ENCODE results near the gene ARHGAP24. TPM values are rescaled to one million over a fixed set of nuclear protein-coding genes. Genes with fewer than 3 reads are reported as not detected.

ARHGAP24 gene
- total and polyA plus RNA-seq, 4 donors, result 10.0 to 79.4 (median 21.6) TPM

DNA sequence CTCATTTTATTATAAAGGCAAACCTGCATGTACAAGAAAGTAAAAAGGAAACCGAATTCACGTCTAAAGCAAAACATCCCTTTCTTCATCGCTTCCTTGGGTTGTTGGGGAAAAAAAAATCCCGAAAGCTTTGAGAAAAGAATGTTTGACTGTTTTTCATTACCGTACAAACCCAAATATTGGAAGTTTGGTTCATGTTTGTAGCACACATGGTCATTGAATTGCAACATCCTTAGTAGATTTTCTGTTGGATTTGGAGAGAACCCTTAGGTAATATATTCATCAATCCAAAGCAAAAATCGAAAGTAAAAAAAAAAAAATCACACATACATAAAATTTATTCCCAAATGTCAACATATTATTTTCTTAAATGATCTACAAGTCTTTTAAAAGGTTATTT lies 464.6 kb downstream of the ARHGAP24 start:
- Histone ChIP-seq H3K9ac (ENCODE audit: insufficient read depth in 1 of 2, low read length in 2 of 2) (no peak overlapping the region), H3K27me3 (ENCODE audit: control insufficient read depth in 3 of 3, insufficient read depth in 3 of 3, low read length in 2 of 3) (no peaks in the 10 kb centered on the region), H3K4me1 (ENCODE audit: control insufficient read depth in 5 of 5, insufficient read depth in 5 of 5, low read length in 5 of 5) (no peaks in the 10 kb centered on the region), H3K4me3 (no peak overlapping the region), H3K36me3 (ENCODE audit: control insufficient read depth in 4 of 4, insufficient read depth in 4 of 4, low read length in 4 of 4) (no peaks in the 10 kb centered on the region), H3K27ac (ENCODE audit: low read depth in 1 of 2, low read length in 1 of 2) (no peak overlapping the region), H3K9me3 (ENCODE audit: control insufficient read depth in 4 of 4, insufficient read depth in 3 of 4, low read length in 3 of 4) (no peaks in the 10 kb centered on the region)
- ATAC-seq (ENCODE audit: insufficient read depth, low FRiP score) (no peak), DNase-seq (no peak)
- TF ChIP-seq, protein P1, sequence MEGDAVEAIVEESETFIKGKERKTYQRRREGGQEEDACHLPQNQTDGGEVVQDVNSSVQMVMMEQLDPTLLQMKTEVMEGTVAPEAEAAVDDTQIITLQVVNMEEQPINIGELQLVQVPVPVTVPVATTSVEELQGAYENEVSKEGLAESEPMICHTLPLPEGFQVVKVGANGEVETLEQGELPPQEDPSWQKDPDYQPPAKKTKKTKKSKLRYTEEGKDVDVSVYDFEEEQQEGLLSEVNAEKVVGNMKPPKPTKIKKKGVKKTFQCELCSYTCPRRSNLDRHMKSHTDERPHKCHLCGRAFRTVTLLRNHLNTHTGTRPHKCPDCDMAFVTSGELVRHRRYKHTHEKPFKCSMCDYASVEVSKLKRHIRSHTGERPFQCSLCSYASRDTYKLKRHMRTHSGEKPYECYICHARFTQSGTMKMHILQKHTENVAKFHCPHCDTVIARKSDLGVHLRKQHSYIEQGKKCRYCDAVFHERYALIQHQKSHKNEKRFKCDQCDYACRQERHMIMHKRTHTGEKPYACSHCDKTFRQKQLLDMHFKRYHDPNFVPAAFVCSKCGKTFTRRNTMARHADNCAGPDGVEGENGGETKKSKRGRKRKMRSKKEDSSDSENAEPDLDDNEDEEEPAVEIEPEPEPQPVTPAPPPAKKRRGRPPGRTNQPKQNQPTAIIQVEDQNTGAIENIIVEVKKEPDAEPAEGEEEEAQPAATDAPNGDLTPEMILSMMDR (IDR thresholded peaks at IDR 0.05; ENCODE audit: control extremely low read depth, extremely low read depth), result no peak
- 82 to 88% methylated on average over 6 of the region's 6 CpGs for WGBS, 2 donors

DNA sequence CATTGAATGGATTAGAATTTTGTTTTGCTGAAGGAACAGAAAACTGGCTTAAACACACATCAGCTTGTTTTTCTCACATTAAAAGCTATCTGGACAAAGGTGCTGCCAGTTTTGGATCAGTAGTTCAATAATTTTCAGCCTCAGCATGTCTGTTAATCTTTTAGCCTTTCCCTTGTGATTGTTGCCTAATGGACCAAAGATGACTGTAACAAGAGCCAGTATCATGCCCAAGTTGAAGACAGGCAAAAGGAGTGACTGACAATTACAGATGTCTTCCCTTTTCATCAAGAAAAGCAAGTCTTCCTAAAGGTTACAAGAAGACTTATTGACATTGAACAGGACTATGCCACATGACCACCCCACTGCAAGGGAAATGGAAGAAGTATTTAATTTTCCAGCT lies 465.2 kb downstream of the ARHGAP24 start:
- TF ChIP-seq, protein P1 (IDR thresholded peaks at IDR 0.05; ENCODE audit: control extremely low read depth, extremely low read depth), result no peak
- no peaks in the 10 kb centered on the region for H3K4me1 ChIP-seq (ENCODE audit: control insufficient read depth in 5 of 5, insufficient read depth in 5 of 5, low read length in 5 of 5)
- H3K36me3 ChIP-seq (ENCODE audit: control insufficient read depth in 4 of 4, insufficient read depth in 4 of 4, low read length in 4 of 4), result no peaks in the 10 kb centered on the region
- H3K9ac ChIP-seq (ENCODE audit: insufficient read depth in 1 of 2, low read length in 2 of 2), result no peak overlapping the region
- DNase-seq, result no peak
- no peak overlapping the region for H3K27ac ChIP-seq (ENCODE audit: low read depth in 1 of 2, low read length in 1 of 2)
- ATAC-seq (ENCODE audit: insufficient read depth, low FRiP score), result no peak
- H3K27me3 ChIP-seq (ENCODE audit: control insufficient read depth in 3 of 3, insufficient read depth in 3 of 3, low read length in 2 of 3), result no peaks in the 10 kb centered on the region
- H3K9me3 ChIP-seq (ENCODE audit: control insufficient read depth in 4 of 4, insufficient read depth in 3 of 4, low read length in 3 of 4), result no peaks in the 10 kb centered on the region
- H3K4me3 ChIP-seq, result no peak overlapping the region

DNA sequence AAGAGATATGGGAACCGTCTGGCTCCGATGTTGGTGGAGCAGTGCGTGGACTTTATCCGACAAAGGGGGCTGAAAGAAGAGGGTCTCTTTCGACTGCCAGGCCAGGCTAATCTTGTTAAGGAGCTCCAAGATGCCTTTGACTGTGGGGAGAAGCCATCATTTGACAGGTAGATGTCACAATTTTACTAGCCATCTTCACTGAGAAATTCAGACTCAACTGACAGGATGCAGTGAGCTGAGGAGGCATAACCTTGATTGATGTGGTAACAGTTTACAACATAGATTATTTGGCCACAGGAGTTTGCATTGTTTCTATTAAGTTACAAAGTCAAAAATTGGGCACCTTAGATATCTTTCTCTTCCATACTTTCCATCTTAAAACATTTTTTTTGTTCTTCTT lies 467.2 kb downstream of the ARHGAP24 start:
- no peak overlapping the region for H3K9ac ChIP-seq (ENCODE audit: insufficient read depth in 1 of 2, low read length in 2 of 2)
- no peaks in the 10 kb centered on the region for H3K4me1 ChIP-seq (ENCODE audit: control insufficient read depth in 5 of 5, insufficient read depth in 5 of 5, low read length in 5 of 5)
- no peak overlapping the region for H3K4me3 ChIP-seq
- ATAC-seq (ENCODE audit: insufficient read depth, low FRiP score), result no peak
- TF ChIP-seq, protein P1 (IDR thresholded peaks at IDR 0.05; ENCODE audit: control extremely low read depth, extremely low read depth), result no peak
- no peak for DNase-seq
- H3K9me3 ChIP-seq (ENCODE audit: control insufficient read depth in 4 of 4, insufficient read depth in 3 of 4, low read length in 3 of 4), result no peaks in the 10 kb centered on the region
- H3K27ac ChIP-seq (ENCODE audit: low read depth in 1 of 2, low read length in 1 of 2), result no peak overlapping the region
- H3K36me3 ChIP-seq (ENCODE audit: control insufficient read depth in 4 of 4, insufficient read depth in 4 of 4, low read length in 4 of 4), result no peaks in the 10 kb centered on the region
- H3K27me3 ChIP-seq (ENCODE audit: control insufficient read depth in 3 of 3, insufficient read depth in 3 of 3, low read length in 2 of 3), result no peaks in the 10 kb centered on the region
- WGBS, 2 donors, result 82 to 91% methylated on average over 5 of the region's 5 CpGs

DNA sequence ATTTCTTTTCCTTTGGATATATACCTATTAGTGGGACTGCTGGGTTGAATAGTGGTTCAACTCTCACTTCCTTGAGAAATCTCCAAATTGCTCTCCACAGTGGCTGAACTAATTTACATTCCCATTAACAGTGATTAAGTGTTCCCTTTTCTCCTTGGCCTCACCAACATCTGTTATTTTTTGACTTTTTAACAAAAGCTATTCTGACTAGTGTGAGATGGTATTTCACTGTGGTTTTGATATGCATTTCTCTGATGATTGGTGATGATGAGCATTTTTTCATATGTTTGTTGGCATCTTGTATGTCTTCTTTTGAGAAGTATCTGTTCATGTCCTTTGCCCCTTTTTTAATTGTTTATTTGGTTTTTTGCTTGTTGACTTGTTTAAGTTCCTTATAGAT lies 471.9 kb downstream of the ARHGAP24 start:
- H3K9ac ChIP-seq (ENCODE audit: insufficient read depth in 1 of 2, low read length in 2 of 2), result no peak overlapping the region
- no peaks in the 10 kb centered on the region for H3K36me3 ChIP-seq (ENCODE audit: control insufficient read depth in 4 of 4, insufficient read depth in 4 of 4, low read length in 4 of 4)
- no peaks in the 10 kb centered on the region for H3K27me3 ChIP-seq (ENCODE audit: control insufficient read depth in 3 of 3, insufficient read depth in 3 of 3, low read length in 2 of 3)
- TF ChIP-seq, protein P1 (IDR thresholded peaks at IDR 0.05; ENCODE audit: control extremely low read depth, extremely low read depth), result no peak
- no peaks in the 10 kb centered on the region for H3K4me1 ChIP-seq (ENCODE audit: control insufficient read depth in 5 of 5, insufficient read depth in 5 of 5, low read length in 5 of 5)
- no peak for DNase-seq
- H3K27ac ChIP-seq (ENCODE audit: low read depth in 1 of 2, low read length in 1 of 2), result no peak overlapping the region
- H3K4me3 ChIP-seq, result no peak overlapping the region
- no peak for ATAC-seq (ENCODE audit: insufficient read depth, low FRiP score)
- H3K9me3 ChIP-seq (ENCODE audit: control insufficient read depth in 4 of 4, insufficient read depth in 3 of 4, low read length in 3 of 4), result no peaks in the 10 kb centered on the region

Measured in lung (tissue), 12 donors.